ENCODE results near the gene PTAFR. TPM values are rescaled to one million over a fixed set of nuclear protein-coding genes. Genes with fewer than 3 reads are reported as not detected.

PTAFR gene
- total and polyA plus RNA-seq, 2 of the 8 experiments (the other 6 are each of a cell fraction or from before 2014, with no cell fraction given), result 1.2 to 4.9 TPM

- no peak for TF ChIP-seq CHD7 (IDR thresholded peaks at IDR 0.05; ENCODE audit: insufficient replicate concordance, low read length)
- no peak for TF ChIP-seq CBX5 (IDR thresholded peaks at IDR 0.05; ENCODE audit: low read depth, low read length)
- no peak for TF ChIP-seq BCL11A (IDR thresholded peaks at IDR 0.05; ENCODE audit: low read depth in 2 of 2, low read length in 2 of 2)
Observed at GRCh38 chr1:28154078-28154594, 22.4 kb downstream of the PTAFR start (continued).
